Dermis microvascular lymphatic vessel endothelial cell (primary cell): ENCODE data around the gene GSE1. TPM values are rescaled to one million over a fixed set of nuclear protein-coding genes. Genes with fewer than 3 reads are reported as not detected.
A peak's percentile ranks its signal among the peaks of the same experiment; 100 is the strongest.

Source experiments
- DNase-seq, 2 donors: peaks; one replicate each; pipeline versions ENCODE4 v3.0.0 to v3.0.0-alpha.2; 2010; ENCODE audit warnings: low read depth in 2 of 2
- total RNA-seq: library from RNA; depleted of rRNA; stranded (reverse); fragments of >200 nt; gene quantifications from 2 replicates; pipeline ENCODE4 v1.2.1, GENCODE V29; 2014

The GSE1 gene
- total RNA-seq, 1 donor from 2014 or later, result 9.0 TPM

DNA sequence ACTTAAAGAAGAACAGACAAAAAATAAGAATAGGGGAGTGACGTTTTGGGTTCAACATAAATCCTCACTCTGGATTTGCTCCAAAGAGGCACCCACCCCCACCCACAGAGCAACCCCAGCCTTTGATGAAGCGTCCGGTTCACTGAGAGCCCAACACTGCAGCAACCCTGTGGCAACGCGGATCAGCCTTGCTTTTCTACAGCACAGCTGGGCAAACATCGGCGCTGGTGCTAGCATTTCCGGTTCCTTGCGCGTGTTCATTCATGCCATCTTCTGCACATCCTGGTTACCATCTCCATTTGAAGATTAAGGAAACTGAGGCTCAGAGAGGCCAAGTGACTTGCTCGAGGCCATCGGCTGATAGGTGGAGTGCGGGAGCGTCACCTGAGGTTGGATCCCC is 84.3 kb downstream of the GSE1 start:
- no peak for DNase-seq

DNA sequence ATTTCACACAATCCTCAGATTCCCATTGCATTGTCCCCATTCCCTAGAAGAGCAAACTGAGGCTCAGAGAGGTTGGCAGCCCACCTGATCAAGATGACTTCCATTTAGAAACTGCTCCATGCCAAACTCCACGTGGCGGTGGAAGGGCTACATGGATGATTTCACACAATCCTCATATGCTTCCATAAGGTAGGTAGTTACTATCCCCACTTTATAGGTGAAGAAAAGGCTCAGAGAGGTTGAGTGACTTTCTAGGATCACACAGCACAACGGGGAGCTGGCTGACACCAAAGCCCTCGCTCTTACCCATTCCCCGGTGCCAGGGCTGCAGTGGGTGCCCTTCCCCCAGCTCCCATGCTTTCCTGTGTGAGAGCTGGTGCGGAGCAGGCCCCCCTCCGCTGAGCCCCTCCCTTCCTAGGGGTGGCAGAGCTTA is 85.4 kb downstream of the GSE1 start:
- no peak for DNase-seq

DNA sequence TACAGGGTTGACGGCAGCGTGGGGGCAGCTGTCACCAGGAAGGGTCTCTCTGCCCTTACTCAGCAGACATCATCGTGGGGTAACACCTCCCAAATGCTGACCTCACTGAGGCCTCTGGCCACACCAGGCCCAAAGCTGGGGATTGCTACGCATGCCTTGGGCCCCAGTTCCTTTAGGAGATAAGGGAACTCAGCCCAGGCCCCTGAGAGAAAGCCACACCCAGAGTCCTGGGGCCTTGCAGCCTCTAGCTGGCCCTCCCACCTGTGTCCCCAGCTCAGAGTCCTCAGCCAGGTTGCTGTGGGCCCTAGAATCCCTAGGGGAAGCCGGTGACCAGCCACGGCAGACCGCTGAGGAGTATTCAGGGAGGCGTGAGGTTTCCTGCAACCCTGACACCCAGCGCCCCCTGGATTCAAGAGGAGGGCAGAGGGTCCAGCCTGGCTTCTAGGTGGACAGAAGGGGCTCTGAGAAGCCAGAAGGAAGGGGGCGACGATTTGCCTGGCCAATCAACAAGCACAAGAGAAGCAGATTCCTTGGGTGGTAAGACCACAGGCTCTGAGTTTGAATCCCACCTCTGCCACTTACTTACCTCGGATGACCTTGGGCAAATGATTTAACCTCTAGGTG is 85.9 kb downstream of the GSE1 start:
- DNase-seq, result no peak

DNA sequence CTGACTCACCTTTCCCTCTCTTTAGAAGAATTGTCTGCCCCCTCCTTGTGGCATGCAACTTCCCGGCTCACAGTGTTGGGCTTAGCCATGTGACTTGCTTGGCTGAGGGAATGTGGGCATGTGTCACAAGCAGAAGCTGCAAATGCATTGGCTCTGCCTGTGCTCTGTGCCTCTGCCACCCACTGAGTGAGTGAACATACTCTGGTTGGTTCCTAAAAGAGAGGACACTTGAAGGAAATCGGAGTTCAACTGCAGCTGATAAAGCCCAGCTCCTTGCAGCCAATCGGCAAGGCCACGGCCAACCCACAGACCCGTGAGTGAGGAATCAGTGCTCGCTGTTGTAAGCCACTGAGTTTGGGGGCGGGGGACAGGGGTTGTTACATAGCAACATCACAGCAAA is 86.5 kb downstream of the GSE1 start:
- peak in 1 of 2 donors; percentile 33 for DNase-seq

DNA sequence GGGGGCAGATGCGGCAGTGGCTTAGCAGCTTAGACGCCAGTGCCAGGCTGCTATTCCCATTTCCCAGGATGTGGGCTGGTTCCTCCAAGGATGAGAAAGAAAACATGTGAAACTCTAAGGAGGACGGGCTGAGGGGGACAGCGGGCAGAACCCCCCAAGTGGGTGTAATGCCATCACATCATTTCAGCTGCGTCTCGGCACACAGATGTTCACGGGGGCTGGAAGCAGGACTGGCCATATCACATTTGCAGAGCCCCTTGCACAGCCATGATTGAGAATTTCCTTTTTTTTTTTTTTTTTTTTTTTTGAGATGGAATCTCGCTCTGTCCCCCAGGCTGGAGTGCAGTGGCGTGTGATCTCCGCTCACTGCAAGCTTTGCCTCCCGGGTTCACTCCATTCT is 90.9 kb downstream of the GSE1 start:
- no peak for DNase-seq

GRCh38 chr16:85704900-85705846 is 92.1 kb downstream of the GSE1 start:
- no peak for DNase-seq

GRCh38 chr16:85706449-85707034 is 93.4 kb downstream of the GSE1 start:
- DNase-seq, result no peak

DNA sequence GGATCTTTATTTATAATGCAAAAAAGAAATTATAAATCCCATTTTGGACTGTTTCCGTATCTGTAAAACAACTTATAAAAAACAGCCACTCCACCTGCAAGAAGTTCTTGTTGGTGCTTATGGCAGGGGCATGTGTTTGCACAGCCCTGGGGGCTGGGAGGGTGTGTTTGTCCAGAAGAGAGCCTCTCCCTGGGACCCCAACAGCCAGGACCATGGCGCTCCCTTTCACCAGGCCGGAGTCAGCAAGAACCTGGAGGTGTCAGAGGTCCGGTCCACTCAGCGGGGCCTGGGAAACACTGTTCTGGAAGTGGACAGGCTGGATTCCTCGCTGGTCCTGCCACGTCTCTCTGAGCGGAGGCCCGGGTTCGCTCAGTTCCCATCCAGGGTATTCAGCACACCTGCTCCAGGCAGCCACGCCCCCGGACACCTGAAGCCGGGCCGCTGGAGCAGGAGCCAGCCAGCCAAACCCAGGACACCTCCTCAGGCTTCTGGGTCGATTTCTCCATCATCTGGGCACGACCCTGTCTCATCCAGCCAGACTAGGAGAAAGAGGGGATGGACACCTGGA is 94.5 kb downstream of the GSE1 start:
- no peak for DNase-seq

DNA sequence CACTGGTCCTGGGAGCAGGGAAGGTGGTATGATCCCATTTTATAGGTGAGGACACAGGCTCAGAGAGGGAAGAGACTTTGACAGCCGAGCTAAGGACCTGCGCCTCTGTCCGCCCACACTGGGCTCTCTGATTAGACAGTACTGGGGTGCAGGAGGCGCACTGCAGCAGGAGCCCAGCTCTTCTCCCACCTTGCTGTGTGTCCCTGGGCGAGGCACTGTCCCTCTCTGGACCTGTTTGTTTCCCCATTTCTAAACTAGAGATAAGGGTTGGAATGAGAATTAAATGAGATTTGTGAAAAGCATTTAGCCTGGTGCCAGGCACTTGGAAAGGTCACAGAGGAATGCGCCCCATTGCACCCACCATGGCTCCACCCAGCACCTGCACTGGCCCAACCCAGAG is 95.2 kb downstream of the GSE1 start:
- DNase-seq, result no peak

- DNase-seq, result no peak
These were observed 96.9 kb downstream of the GSE1 start for GRCh38 chr16:85709766-85710585.

GRCh38 chr16:85710732-85711131 is 97.6 kb downstream of the GSE1 start:
- no peak for DNase-seq

- no peak for DNase-seq
These were observed 99.0 kb downstream of the GSE1 start for GRCh38 chr16:85711982-85712587.

GRCh38 chr16:85712801-85713200 is 99.7 kb downstream of the GSE1 start:
- no peak for DNase-seq

GRCh38 chr16:85715169-85716021 is 102.3 kb downstream of the GSE1 start:
- peak; percentile 64 to 65 for DNase-seq

GRCh38 chr16:85716022-85716679 is 103.0 kb downstream of the GSE1 start:
- DNase-seq, result no peak

GRCh38 chr16:85716680-85717038 is 103.5 kb downstream of the GSE1 start:
- no peak for DNase-seq

DNA sequence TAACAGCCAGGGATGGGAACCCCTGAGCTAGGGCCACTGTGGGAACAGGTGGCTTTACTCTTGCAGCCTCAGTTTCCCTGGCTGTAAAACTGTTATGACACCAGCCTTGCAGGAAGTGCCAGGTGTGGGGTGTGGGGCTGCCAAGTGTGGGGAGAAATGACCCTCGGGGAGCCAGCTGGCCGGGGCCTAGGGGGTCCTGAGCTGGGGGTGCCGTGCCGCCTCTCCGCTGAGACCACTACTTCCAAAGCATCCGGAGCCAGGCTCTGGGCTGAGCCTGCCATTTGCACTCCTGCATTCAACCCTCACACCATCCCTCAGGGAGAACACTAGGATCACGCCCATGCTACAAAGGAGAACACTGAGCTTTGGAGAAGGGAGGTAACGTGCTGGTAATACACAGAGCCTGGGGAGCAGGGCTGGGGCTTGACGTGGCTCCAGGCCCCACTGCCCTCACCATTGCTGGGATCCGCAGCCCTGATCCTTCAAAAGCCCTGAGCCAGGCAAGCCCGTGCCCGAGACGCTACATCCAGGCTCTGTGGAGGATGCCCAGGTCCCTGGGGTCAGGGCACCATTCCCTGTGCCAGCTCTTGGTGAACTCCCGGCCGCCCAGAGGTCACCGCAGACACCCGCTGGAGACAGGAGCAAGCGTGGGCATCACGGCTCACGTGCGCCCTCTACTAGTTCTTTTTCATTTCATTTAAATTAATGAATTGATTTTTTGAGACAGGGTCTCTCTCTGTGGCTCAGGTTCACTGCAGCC is 104.5 kb downstream of the GSE1 start:
- peak; percentile 23 to 69 for DNase-seq

GRCh38 chr16:85718153-85718477 is 105.0 kb downstream of the GSE1 start:
- DNase-seq, result no peak

DNA sequence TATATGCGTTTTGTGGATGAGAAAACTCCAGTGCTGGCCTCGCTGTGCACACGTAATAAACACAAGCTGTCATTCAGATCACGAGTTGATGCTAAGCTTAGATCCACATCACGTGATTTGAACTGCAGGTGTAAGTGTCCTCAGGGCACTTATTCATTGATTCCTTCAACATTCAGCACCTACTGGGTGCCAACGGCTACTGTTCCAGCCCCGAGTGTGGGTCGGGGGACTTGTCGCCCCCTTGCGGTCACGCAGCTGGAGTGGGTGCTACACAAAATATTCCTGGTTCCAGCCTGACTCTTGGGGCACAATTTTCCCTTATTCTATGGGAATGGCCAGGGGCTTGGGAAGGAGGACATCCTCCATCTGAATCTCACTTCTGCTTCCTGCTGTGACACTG is 105.6 kb downstream of the GSE1 start:
- DNase-seq, result peak in 1 of 2 donors; percentile 16
